ENCODE measurements around the gene CHMP5.

DNA sequence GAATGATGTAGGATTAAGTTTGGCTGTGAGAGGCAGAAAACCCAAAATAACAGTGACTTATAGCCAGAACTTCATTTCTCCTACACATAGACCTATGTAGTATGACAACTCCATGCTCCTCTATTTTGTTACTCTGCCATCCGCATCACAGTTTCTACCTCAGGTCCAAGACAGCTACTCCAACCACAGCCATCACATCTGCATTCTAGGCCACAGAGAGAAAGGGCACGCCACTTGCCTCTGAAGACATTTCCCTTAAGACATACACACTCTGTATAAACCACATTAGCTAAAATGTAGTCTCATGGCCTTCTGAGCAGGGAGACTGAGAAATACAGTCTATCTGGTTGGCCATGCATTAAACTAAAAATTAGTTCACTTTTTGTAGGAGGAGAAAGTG is 14.9 kb upstream of the CHMP5 start:
- TF ChIP-seq EZH2 (IDR thresholded peaks at IDR 0.05; ENCODE audit: low read length, missing control alignments) (no peak), CTCF (conservative IDR thresholded peaks at IDR 0.05 in 1 of 2, IDR thresholded peaks at IDR 0.05 in 1 of 2; ENCODE audit: low read depth in 1 of 2, low read length in 2 of 2) (no peak)
